Measurements from ENCODE around the gene DPP3.
A peak's percentile ranks its signal among the peaks of the same experiment; 100 is the strongest.

- TF ChIP-seq, protein P1, sequence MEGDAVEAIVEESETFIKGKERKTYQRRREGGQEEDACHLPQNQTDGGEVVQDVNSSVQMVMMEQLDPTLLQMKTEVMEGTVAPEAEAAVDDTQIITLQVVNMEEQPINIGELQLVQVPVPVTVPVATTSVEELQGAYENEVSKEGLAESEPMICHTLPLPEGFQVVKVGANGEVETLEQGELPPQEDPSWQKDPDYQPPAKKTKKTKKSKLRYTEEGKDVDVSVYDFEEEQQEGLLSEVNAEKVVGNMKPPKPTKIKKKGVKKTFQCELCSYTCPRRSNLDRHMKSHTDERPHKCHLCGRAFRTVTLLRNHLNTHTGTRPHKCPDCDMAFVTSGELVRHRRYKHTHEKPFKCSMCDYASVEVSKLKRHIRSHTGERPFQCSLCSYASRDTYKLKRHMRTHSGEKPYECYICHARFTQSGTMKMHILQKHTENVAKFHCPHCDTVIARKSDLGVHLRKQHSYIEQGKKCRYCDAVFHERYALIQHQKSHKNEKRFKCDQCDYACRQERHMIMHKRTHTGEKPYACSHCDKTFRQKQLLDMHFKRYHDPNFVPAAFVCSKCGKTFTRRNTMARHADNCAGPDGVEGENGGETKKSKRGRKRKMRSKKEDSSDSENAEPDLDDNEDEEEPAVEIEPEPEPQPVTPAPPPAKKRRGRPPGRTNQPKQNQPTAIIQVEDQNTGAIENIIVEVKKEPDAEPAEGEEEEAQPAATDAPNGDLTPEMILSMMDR (IDR thresholded peaks at IDR 0.05), result peak; percentile 83
- TF ChIP-seq NFE2L1 (CRISPR knock-in tag; IDR thresholded peaks at IDR 0.05) (no peak), PRRX2 (CRISPR knock-in tag; IDR thresholded peaks at IDR 0.05) (0 out of 2 replicates have a peak, but pooled peaks have one; percentile 30), NFYB (CRISPR knock-in tag; conservative IDR thresholded peaks at IDR 0.05; ENCODE audit: low read depth) (no peak), E2F1 (CRISPR knock-in tag; IDR thresholded peaks at IDR 0.05) (no peak), SMAD4 (CRISPR knock-in tag; IDR thresholded peaks at IDR 0.05) (no peak)
- TF ChIP-seq, protein P2, sequence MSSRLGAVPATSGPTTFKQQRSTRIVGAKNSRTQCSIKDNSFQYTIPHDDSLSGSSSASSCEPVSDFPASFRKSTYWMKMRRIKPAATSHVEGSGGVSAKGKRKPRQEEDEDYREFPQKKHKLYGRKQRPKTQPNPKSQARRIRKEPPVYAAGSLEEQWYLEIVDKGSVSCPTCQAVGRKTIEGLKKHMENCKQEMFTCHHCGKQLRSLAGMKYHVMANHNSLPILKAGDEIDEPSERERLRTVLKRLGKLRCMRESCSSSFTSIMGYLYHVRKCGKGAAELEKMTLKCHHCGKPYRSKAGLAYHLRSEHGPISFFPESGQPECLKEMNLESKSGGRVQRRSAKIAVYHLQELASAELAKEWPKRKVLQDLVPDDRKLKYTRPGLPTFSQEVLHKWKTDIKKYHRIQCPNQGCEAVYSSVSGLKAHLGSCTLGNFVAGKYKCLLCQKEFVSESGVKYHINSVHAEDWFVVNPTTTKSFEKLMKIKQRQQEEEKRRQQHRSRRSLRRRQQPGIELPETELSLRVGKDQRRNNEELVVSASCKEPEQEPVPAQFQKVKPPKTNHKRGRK (CRISPR knock-in tag; IDR thresholded peaks at IDR 0.05; ENCODE audit: borderline replicate concordance), result no peak
- TF ChIP-seq, protein P3, sequence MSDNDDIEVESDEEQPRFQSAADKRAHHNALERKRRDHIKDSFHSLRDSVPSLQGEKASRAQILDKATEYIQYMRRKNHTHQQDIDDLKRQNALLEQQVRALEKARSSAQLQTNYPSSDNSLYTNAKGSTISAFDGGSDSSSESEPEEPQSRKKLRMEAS (CRISPR knock-in tag; IDR thresholded peaks at IDR 0.05), result no peak
- TF ChIP-seq, protein P4, sequence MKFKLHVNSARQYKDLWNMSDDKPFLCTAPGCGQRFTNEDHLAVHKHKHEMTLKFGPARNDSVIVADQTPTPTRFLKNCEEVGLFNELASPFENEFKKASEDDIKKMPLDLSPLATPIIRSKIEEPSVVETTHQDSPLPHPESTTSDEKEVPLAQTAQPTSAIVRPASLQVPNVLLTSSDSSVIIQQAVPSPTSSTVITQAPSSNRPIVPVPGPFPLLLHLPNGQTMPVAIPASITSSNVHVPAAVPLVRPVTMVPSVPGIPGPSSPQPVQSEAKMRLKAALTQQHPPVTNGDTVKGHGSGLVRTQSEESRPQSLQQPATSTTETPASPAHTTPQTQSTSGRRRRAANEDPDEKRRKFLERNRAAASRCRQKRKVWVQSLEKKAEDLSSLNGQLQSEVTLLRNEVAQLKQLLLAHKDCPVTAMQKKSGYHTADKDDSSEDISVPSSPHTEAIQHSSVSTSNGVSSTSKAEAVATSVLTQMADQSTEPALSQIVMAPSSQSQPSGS (CRISPR knock-in tag; IDR thresholded peaks at IDR 0.05; ENCODE audit: borderline replicate concordance, low read depth), result no peak
Observed at GRCh38 chr11:66478729-66479393, 1.4 kb upstream of the DPP3 start.

All from WTC11 (cell line).